K562 (cell line): ENCODE data around the gene RACK1. TPM values are rescaled to one million over a fixed set of nuclear protein-coding genes. Genes with fewer than 3 reads are reported as not detected.

Experiments used
- ATF3 ChIP-seq, 2 experiments: fragments of 450-650 bp in 1 of 2; sonication (generic) in 1 of 2; formaldehyde crosslinking in 1 of 2; IDR thresholded peaks in 1 of 2; conservative IDR thresholded peaks in 1 of 2; 2 replicates each; pipeline versions ENCODE4 v1.6.1 to v1.8.1; 2016 to 2023; ENCODE audit warnings: mild to moderate bottlenecking in 2 of 2, moderate library complexity in 2 of 2, inconsistent platforms in 1 of 2, missing genetic modification reagents in 1 of 2
- BHLHE40 ChIP-seq: IDR thresholded peaks from 2 replicates; pipeline ENCODE4 v1.6.1; 2011; ENCODE audit warnings: low read length, improper control_type of control experiment
- BRCA1 ChIP-seq, 2 experiments: fragments of 450-650 bp in 1 of 2; sonication (generic) in 1 of 2; formaldehyde crosslinking in 1 of 2; IDR thresholded peaks; 2 replicates each; pipeline versions ENCODE4 v1.5.0 to v1.6.1; 2017 to 2020; ENCODE audit warnings: mild to moderate bottlenecking in 1 of 2, missing genetic modification reagents in 1 of 2
- CBFA2T3 ChIP-seq: fragments of 450-650 bp; IDR thresholded peaks from 2 replicates; pipeline ENCODE4 v1.6.1; 2017
- CEBPG ChIP-seq, 3 experiments: fragments of 200-800 bp in 1 of 3; sonication (Bioruptor generic) in 1 of 3; sonication (generic) in 1 of 3; formaldehyde crosslinking in 1 of 3; IDR thresholded peaks in 2 of 3; conservative IDR thresholded peaks in 1 of 3; 2 replicates each; pipeline versions ENCODE4 v1.6.1 to v1.8.0; 2016 to 2022; ENCODE audit warnings: missing compliant biosample characterization in 2 of 3, missing genetic modification characterization in 2 of 3, mild to moderate bottlenecking in 1 of 3, missing genetic modification reagents in 1 of 3
- GABPB2 ChIP-seq: fragments of 250-450 bp; sonication (Bioruptor Pico); conservative IDR thresholded peaks from 2 replicates; pipeline ENCODE4 v1.5.1; 2021; ENCODE audit warnings: mild to moderate bottlenecking
- KLF6 ChIP-seq: fragments of 250-450 bp; sonication (Bioruptor Pico); IDR thresholded peaks from 2 replicates; pipeline ENCODE4 v1.4.0; 2020; ENCODE audit warnings: mild to moderate bottlenecking, moderate library complexity, borderline replicate concordance
- MLX ChIP-seq, 2 experiments: fragments of 450-650 bp in 1 of 2; sonication (generic) in 1 of 2; formaldehyde crosslinking; conservative IDR thresholded peaks; 2 replicates each; pipeline versions ENCODE4 v1.4.0 to v1.8.1; 2020 to 2022; ENCODE audit warnings: mild to moderate bottlenecking in 1 of 2, missing genetic modification reagents in 1 of 2
- NFIX ChIP-seq: fragments of 250-450 bp; sonication (Bioruptor Pico); IDR thresholded peaks from 2 replicates; pipeline ENCODE4 v1.4.0; 2020; ENCODE audit warnings: low read depth, mild to moderate bottlenecking, moderate library complexity
- NR2F6 ChIP-seq: fragments of 450-650 bp; formaldehyde crosslinking; IDR thresholded peaks from 2 replicates; pipeline ENCODE4 v1.4.0; 2020; ENCODE audit warnings: mild to moderate bottlenecking
- POLR3G ChIP-seq: IDR thresholded peaks from 2 replicates; pipeline ENCODE4 v1.6.1; 2011; ENCODE audit not compliant: insufficient read length, insufficient replicate concordance; ENCODE audit errors: extremely low read depth
- RAD21 ChIP-seq, 2 experiments: fragments of 250-450 bp in 1 of 2; fragments of 450-650 bp in 1 of 2; sonication (Bioruptor Pico) in 1 of 2; formaldehyde crosslinking in 1 of 2; IDR thresholded peaks in 1 of 2; conservative IDR thresholded peaks in 1 of 2; 2 replicates each; pipeline versions ENCODE4 v1.4.0 to v1.8.0; 2020 to 2022; ENCODE audit warnings: mild to moderate bottlenecking in 2 of 2, moderate library complexity in 1 of 2
- RBM34 ChIP-seq: fragments of 200-400 bp; formaldehyde crosslinking; IDR thresholded peaks from 2 replicates; pipeline ENCODE4 v1.6.1; 2018; ENCODE audit warnings: low read length, borderline replicate concordance; ENCODE audit not compliant: insufficient read depth
- RFX7 ChIP-seq: fragments of 250-450 bp; sonication (Bioruptor Pico); IDR thresholded peaks from 2 replicates; pipeline ENCODE4 v1.5.1; 2021; ENCODE audit warnings: mild to moderate bottlenecking
- STAT5A ChIP-seq: IDR thresholded peaks from 2 replicates; pipeline ENCODE4 v1.6.1; 2012; ENCODE audit warnings: low read length, inconsistent platforms, borderline replicate concordance
- SUPT5H ChIP-seq: fragments of 450-650 bp; IDR thresholded peaks from 2 replicates; pipeline ENCODE4 v1.6.1; 2016
- TCF3 ChIP-seq: sonication (generic); formaldehyde crosslinking; IDR thresholded peaks from 2 replicates; pipeline ENCODE4 v1.4.0; 2020; ENCODE audit warnings: mild to moderate bottlenecking, missing genetic modification reagents
- TCF7L2 ChIP-seq: fragments of 150-350 bp; IDR thresholded peaks from 2 replicates; pipeline ENCODE4 v1.6.1; 2016; ENCODE audit warnings: low read depth, mild to moderate bottlenecking, low read length, moderate library complexity
- TRIM28 ChIP-seq: fragments of 450-650 bp; IDR thresholded peaks from 2 replicates; pipeline ENCODE4 v1.6.1; 2017
- TSC22D4 ChIP-seq: fragments of 450-650 bp; IDR thresholded peaks from 2 replicates; pipeline ENCODE4 v1.6.1; 2016; ENCODE audit warnings: missing genetic modification characterization, missing biosample characterization, control low read depth
- ZBTB17 ChIP-seq: fragments of 450-650 bp; formaldehyde crosslinking; IDR thresholded peaks from 2 replicates; pipeline ENCODE4 v1.4.0; 2020; ENCODE audit warnings: mild to moderate bottlenecking
- ZBTB9 ChIP-seq: fragments of 450-650 bp; formaldehyde crosslinking; IDR thresholded peaks from 2 replicates; pipeline ENCODE4 v1.4.0; 2020; ENCODE audit warnings: mild to moderate bottlenecking, moderate library complexity
- ZNF134 ChIP-seq: fragments of 250-450 bp; sonication (Bioruptor Pico); conservative IDR thresholded peaks from 2 replicates; pipeline ENCODE4 v1.4.0; 2020
- ZNF740 ChIP-seq, 3 experiments: fragments of 200-800 bp in 1 of 3; sonication (Bioruptor generic) in 1 of 3; sonication (generic) in 1 of 3; formaldehyde crosslinking in 1 of 3; IDR thresholded peaks; 2 replicates each; pipeline versions ENCODE4 v1.6.1 to v1.8.0; 2016 to 2022; ENCODE audit warnings: mild to moderate bottlenecking in 2 of 3, missing compliant biosample characterization in 2 of 3, missing genetic modification characterization in 2 of 3, missing genetic modification reagents in 1 of 3
- polyA plus RNA-seq, 8 experiments: library from polyadenylated mRNA; depleted of rRNA in 4 of 8; stranded (reverse) in 5 of 8; unstranded in 3 of 8; fragments of >200 nt; fragmentation: Nextera tagmentation in 2 of 8; fragmentation: Illumina TruSeq in 1 of 8; extraction: Ambion mirVana in 2 of 8; extraction: Trizol in 1 of 8; gene quantifications; 2 replicates each; pipeline versions ENCODE4 v1.2.1 to v1.2.3, GENCODE V29; 2011 to 2014; ENCODE audit warnings: inconsistent platforms in 1 of 8, missing spikeins in 1 of 8
- total RNA-seq, 7 experiments: library from RNA; depleted of rRNA in 6 of 7; stranded (reverse); fragments of >200 nt in 6 of 7; fragmentation: Illumina TruSeq in 2 of 7; extraction: Trizol in 2 of 7; gene quantifications; 2 replicates each; pipeline versions ENCODE4 v1.2.1 to v1.2.3, GENCODE V29; 2011 to 2021; ENCODE audit warnings: low replicate concordance in 1 of 7

RACK1 gene
- total and polyA plus RNA-seq, 9 of the 15 experiments (the other 6 are each of a cell fraction or from before 2014, with no cell fraction given): 2,303 to 5,311 (median 3,833) TPM

GRCh38 chr5:181260720-181261319, 17.1 kb upstream of the RACK1 start, which contains the start of gene TRIM52 (continued):
- TF ChIP-seq ZBTB9 (CRISPR knock-in tag): no peak
- TF ChIP-seq ATF3 (IDR thresholded peaks at IDR 0.05): no peak
- TF ChIP-seq ATF3 (CRISPR knock-in tag; conservative IDR thresholded peaks at IDR 0.05): 0 out of 2 replicates have a peak, but pooled peaks have one; percentile 34
- TF ChIP-seq GABPB2 (CRISPR knock-in tag): no peak
- no peak for TF ChIP-seq ZNF740 (CRISPR knock-in tag; IDR thresholded peaks at IDR 0.05)
- no peak for TF ChIP-seq ZNF740 (tag; IDR thresholded peaks at IDR 0.05)
- no peak for TF ChIP-seq CEBPG (CRISPR knock-in tag; IDR thresholded peaks at IDR 0.05)
- no peak for TF ChIP-seq CEBPG (tag; conservative IDR thresholded peaks at IDR 0.05 in 1 of 2, IDR thresholded peaks at IDR 0.05 in 1 of 2)
- TF ChIP-seq TSC22D4 (tag): no peak
- no peak; the same call in 1 of the 2 replicates for TF ChIP-seq TCF3 (CRISPR knock-in tag)
- TF ChIP-seq TRIM28: no peak
- peak; percentile 63 for TF ChIP-seq BHLHE40
- TF ChIP-seq MLX (CRISPR knock-in tag; conservative IDR thresholded peaks at IDR 0.05): no peak
- TF ChIP-seq ZBTB17 (CRISPR knock-in tag): no peak
- TF ChIP-seq CBFA2T3: no peak
- no peak for TF ChIP-seq POLR3G
- TF ChIP-seq BRCA1 (IDR thresholded peaks at IDR 0.05): no peak
- TF ChIP-seq BRCA1 (CRISPR knock-in tag; IDR thresholded peaks at IDR 0.05): no peak; the same call in 1 of the 2 replicates
- TF ChIP-seq ZNF134: no peak
- peak; percentile 76 for TF ChIP-seq SUPT5H
- TF ChIP-seq NFIX: no peak
- no peak for TF ChIP-seq TCF7L2
- TF ChIP-seq KLF6 (CRISPR knock-in tag): no peak
- peak in 1 of 2 experiments; percentile 23; a peak in 1 of 4 replicates for TF ChIP-seq RAD21 (CRISPR knock-in tag; conservative IDR thresholded peaks at IDR 0.05 in 1 of 2, IDR thresholded peaks at IDR 0.05 in 1 of 2)
- no peak for TF ChIP-seq NR2F6 (CRISPR knock-in tag)
- TF ChIP-seq RFX7 (CRISPR knock-in tag): no peak
- no peak for TF ChIP-seq RBM34
- TF ChIP-seq STAT5A: no peak
